ENCODE measurements around the gene SCNN1A. TPM values are rescaled to one million over a fixed set of nuclear protein-coding genes. Genes with fewer than 3 reads are reported as not detected.

Gene SCNN1A
- total RNA-seq, 2 donors from 2014 or later, result 16.4 to 33.5 TPM

- peaks cover 18 to 83% of the 10 kb centered on the region in 2 donors for H3K4me1 ChIP-seq (ENCODE audit: control insufficient read depth in 1 of 2, low read depth in 2 of 2)
- no peak for TF ChIP-seq CTCF (IDR thresholded peaks at IDR 0.05)
- no peak for ATAC-seq (ENCODE audit: insufficient number of reproducible peaks, low FRiP score, low read depth)
- H3K27ac ChIP-seq, result peak overlapping the region in 1 of 2 donors; percentile 43
- peaks cover 45% of the 10 kb centered on the region for H3K36me3 ChIP-seq
- H3K4me3 ChIP-seq, result no peak overlapping the region
- no peaks in the 10 kb centered on the region for H3K9me3 ChIP-seq
- no peak for DNase-seq (ENCODE audit: low spot score)
- no peaks in the 10 kb centered on the region for H3K27me3 ChIP-seq (replicated peaks; ENCODE audit: insufficient read depth)
Observed at GRCh38 chr12:6327229-6328041, 47.9 kb downstream of the SCNN1A start.

GRCh38 chr12:6326316-6327228 is 48.8 kb downstream of the SCNN1A start:
- peak; percentile 54 for TF ChIP-seq CTCF (IDR thresholded peaks at IDR 0.05)
- Histone ChIP-seq H3K9me3 (no peaks in the 10 kb centered on the region), H3K4me3 (no peak overlapping the region), H3K36me3 (peaks cover 38% of the 10 kb centered on the region), H3K4me1 (ENCODE audit: control insufficient read depth in 1 of 2, low read depth in 2 of 2) (peaks cover 18 to 84% of the 10 kb centered on the region in 2 donors), H3K27me3 (replicated peaks; ENCODE audit: insufficient read depth) (no peaks in the 10 kb centered on the region), H3K27ac (peak overlapping the region in 1 of 2 donors; percentile 34)
- no peak for DNase-seq (ENCODE audit: low spot score)
- ATAC-seq (ENCODE audit: insufficient number of reproducible peaks, low FRiP score, low read depth), result no peak

GRCh38 chr12:6324936-6325750 is 50.2 kb downstream of the SCNN1A start:
- Histone ChIP-seq H3K36me3 (peaks cover 25% of the 10 kb centered on the region), H3K9me3 (no peaks in the 10 kb centered on the region), H3K27me3 (replicated peaks; ENCODE audit: insufficient read depth) (no peaks in the 10 kb centered on the region), H3K4me3 (no peak overlapping the region), H3K4me1 (ENCODE audit: control insufficient read depth in 1 of 2, low read depth in 2 of 2) (peaks cover 18 to 70% of the 10 kb centered on the region in 2 donors), H3K27ac (peak overlapping the region in 1 of 2 donors; percentile 38)
- no peak for TF ChIP-seq CTCF (IDR thresholded peaks at IDR 0.05)
- ATAC-seq (ENCODE audit: insufficient number of reproducible peaks, low FRiP score, low read depth), result no peak
- DNase-seq (ENCODE audit: low spot score), result no peak

GRCh38 chr12:6323995-6324711 is 51.2 kb downstream of the SCNN1A start:
- peaks cover 18 to 63% of the 10 kb centered on the region in 2 donors for H3K4me1 ChIP-seq (ENCODE audit: control insufficient read depth in 1 of 2, low read depth in 2 of 2)

More at GRCh38 chr12:6323995-6324711, 51.2 kb downstream of the SCNN1A start:
- Histone ChIP-seq H3K27me3 (replicated peaks; ENCODE audit: insufficient read depth) (no peaks in the 10 kb centered on the region), H3K4me3 (peak overlapping the region; percentile 55), H3K27ac (peak overlapping the region; percentile 79 to 86), H3K9me3 (no peaks in the 10 kb centered on the region), H3K36me3 (peaks cover 15% of the 10 kb centered on the region)
- TF ChIP-seq CTCF (IDR thresholded peaks at IDR 0.05), result no peak
- DNase-seq (ENCODE audit: low spot score), result no peak
- ATAC-seq (ENCODE audit: insufficient number of reproducible peaks, low FRiP score, low read depth), result no peak
